ENCODE results near the gene FUS. TPM values are rescaled to one million over a fixed set of nuclear protein-coding genes. Genes with fewer than 3 reads are reported as not detected.
"Not testable (repeated sequence)": the region's sequence is repeated elsewhere in the genome, so short reads cannot be mapped to it uniquely, and the experiment has no call there.

The FUS gene
- total RNA-seq, 1 donor from 2014 or later, result 309 TPM

DNA sequence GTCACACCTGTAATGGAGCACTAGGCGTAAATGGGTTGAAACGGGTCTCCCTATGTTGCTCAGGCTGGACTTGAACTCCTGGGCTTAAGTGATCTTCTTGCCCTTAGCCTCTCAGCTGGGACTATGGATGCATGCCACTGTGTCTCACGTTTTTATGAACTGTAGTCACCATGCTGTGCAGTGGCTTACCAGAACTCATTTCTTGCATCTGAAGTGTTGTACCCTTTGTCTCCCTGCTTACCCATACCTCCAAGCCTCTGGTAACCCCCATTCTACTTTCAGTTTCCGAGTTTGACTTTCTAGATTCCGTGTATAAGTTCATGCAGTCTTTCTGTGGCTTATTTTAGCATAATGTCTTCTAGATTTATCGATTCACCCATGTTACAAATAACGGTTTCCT lies 15.0 kb downstream of the FUS start:
- no peaks in the 10 kb centered on the region for H3K9me3 Mint-ChIP-seq (ENCODE audit: unreplicated experiment)

GRCh38 chr16:31195861-31196260 lies 15.9 kb downstream of the FUS start:
- peaks cover 55% of the 10 kb centered on the region for H3K36me3 ChIP-seq (ENCODE audit: insufficient read depth, low read length)
- not testable (repeated sequence) for H3K4me3 ChIP-seq (ENCODE audit: insufficient read depth, low read depth, low read length); H3K27ac ChIP-seq (ENCODE audit: low read depth, low read length); FAIRE-seq; H3K9me3 Mint-ChIP-seq (ENCODE audit: unreplicated experiment); H3K27me3 ChIP-seq (ENCODE audit: insufficient read depth, low read length); H3K9ac ChIP-seq (ENCODE audit: low read length); H3K4me2 ChIP-seq (ENCODE audit: low read length); H3K4me3 Mint-ChIP-seq (ENCODE audit: unreplicated experiment); H3K27ac Mint-ChIP-seq (ENCODE audit: unreplicated experiment); H2AFZ ChIP-seq (ENCODE audit: low read depth, low read length); H3K27me3 Mint-ChIP-seq (ENCODE audit: low read depth, unreplicated experiment); H3K4me1 ChIP-seq (ENCODE audit: insufficient read depth, low read length); DNase-seq (ENCODE audit: low read depth); H3K4me1 Mint-ChIP-seq (ENCODE audit: low read depth, unreplicated experiment); H3K9me3 ChIP-seq (ENCODE audit: insufficient read depth, low read depth, low read length)
- peaks cover 91% of the 10 kb centered on the region for H4K20me1 ChIP-seq (ENCODE audit: insufficient read depth, low read length)
- peaks cover 27% of the 10 kb centered on the region for H3K79me2 ChIP-seq (ENCODE audit: insufficient read depth, low read length)
- peaks cover 32% of the 10 kb centered on the region for H3K36me3 Mint-ChIP-seq (ENCODE audit: low read depth, unreplicated experiment)

More for the DNA sequence above, 15.0 kb downstream of the FUS start:
- Histone ChIP-seq H3K4me3 (ENCODE audit: insufficient read depth, low read depth, low read length) (no peak overlapping the region), H3K27me3 (ENCODE audit: insufficient read depth, low read length) (no peaks in the 10 kb centered on the region), H3K4me1 (ENCODE audit: insufficient read depth, low read length) (no peaks in the 10 kb centered on the region), H3K4me2 (ENCODE audit: low read length) (no peak overlapping the region), H3K9me3 (ENCODE audit: insufficient read depth, low read depth, low read length) (no peaks in the 10 kb centered on the region), H3K27ac (ENCODE audit: low read depth, low read length) (no peak overlapping the region), H3K9ac (ENCODE audit: low read length) (no peak overlapping the region), H3K36me3 (ENCODE audit: insufficient read depth, low read length) (peaks cover 64% of the 10 kb centered on the region), H2AFZ (ENCODE audit: low read depth, low read length) (no peak overlapping the region), H3K79me2 (ENCODE audit: insufficient read depth, low read length) (peaks cover 36% of the 10 kb centered on the region), H4K20me1 (ENCODE audit: insufficient read depth, low read length) (peaks cover 96% of the 10 kb centered on the region)
- H3K27ac Mint-ChIP-seq (ENCODE audit: unreplicated experiment), result no peak overlapping the region
- no peaks in the 10 kb centered on the region for H3K27me3 Mint-ChIP-seq (ENCODE audit: low read depth, unreplicated experiment)
- peaks cover 35% of the 10 kb centered on the region for H3K36me3 Mint-ChIP-seq (ENCODE audit: low read depth, unreplicated experiment)
- TF ChIP-seq, protein P1, sequence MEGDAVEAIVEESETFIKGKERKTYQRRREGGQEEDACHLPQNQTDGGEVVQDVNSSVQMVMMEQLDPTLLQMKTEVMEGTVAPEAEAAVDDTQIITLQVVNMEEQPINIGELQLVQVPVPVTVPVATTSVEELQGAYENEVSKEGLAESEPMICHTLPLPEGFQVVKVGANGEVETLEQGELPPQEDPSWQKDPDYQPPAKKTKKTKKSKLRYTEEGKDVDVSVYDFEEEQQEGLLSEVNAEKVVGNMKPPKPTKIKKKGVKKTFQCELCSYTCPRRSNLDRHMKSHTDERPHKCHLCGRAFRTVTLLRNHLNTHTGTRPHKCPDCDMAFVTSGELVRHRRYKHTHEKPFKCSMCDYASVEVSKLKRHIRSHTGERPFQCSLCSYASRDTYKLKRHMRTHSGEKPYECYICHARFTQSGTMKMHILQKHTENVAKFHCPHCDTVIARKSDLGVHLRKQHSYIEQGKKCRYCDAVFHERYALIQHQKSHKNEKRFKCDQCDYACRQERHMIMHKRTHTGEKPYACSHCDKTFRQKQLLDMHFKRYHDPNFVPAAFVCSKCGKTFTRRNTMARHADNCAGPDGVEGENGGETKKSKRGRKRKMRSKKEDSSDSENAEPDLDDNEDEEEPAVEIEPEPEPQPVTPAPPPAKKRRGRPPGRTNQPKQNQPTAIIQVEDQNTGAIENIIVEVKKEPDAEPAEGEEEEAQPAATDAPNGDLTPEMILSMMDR (IDR thresholded peaks at IDR 0.05; ENCODE audit: insufficient read depth, low read depth, low read length), result no peak
- no peak for TF ChIP-seq EZH2 (IDR thresholded peaks at IDR 0.05; ENCODE audit: insufficient read depth, low read length)
- H3K4me1 Mint-ChIP-seq (ENCODE audit: low read depth, unreplicated experiment), result peaks cover 5% of the 10 kb centered on the region
- no peak for DNase-seq (ENCODE audit: low read depth)
- H3K4me3 Mint-ChIP-seq (ENCODE audit: unreplicated experiment), result peak overlapping the region; percentile 60
- no peak for FAIRE-seq

DNA sequence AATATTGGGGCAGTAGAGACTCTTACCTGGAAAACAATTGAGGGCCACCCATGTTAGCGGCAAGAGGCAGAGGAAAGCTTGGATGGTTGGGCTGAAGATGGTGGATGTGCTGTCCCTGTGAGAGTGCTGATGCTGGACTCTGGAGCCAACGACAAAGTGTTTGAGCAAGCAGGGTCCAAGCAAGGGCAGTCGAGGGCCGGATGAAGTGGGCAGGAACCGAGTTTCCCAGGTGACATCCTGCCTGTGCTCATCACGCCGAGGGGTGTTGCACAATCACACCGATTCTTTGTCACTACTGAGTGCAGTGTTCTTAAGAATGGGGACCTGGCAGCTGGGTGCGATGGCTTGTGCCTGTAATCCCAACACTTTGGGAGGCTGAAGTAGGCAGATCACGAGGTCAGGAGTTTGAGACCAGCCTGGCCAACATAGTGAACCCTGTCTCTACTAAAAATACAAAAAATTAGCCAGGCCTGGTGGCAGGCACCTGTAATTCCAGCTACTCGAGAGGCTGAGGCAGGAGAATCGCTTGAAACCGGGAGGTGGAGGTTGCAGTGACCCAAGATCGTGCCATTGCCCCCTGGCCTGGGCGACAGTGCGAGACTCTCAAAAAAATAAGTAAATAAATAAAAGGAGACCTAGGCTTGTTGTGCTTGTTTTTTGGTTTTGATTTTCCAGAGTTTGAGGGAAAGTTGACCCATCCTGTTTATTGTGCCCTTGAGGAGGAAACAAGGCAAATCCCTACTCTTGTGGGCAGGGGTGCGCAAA lies 16.6 kb downstream of the FUS start:
- H3K4me3 Mint-ChIP-seq (ENCODE audit: unreplicated experiment), result no peak overlapping the region
- FAIRE-seq (no peak), DNase-seq (ENCODE audit: low read depth) (no peak)
- Histone ChIP-seq H3K27me3 (ENCODE audit: insufficient read depth, low read length) (no peaks in the 10 kb centered on the region), H3K9me3 (ENCODE audit: insufficient read depth, low read depth, low read length) (no peaks in the 10 kb centered on the region), H4K20me1 (ENCODE audit: insufficient read depth, low read length) (peaks cover 91% of the 10 kb centered on the region), H3K9ac (ENCODE audit: low read length) (no peak overlapping the region), H3K79me2 (ENCODE audit: insufficient read depth, low read length) (peaks cover 23% of the 10 kb centered on the region), H3K4me1 (ENCODE audit: insufficient read depth, low read length) (peaks cover 5% of the 10 kb centered on the region), H3K36me3 (ENCODE audit: insufficient read depth, low read length) (peaks cover 50% of the 10 kb centered on the region), H3K4me2 (ENCODE audit: low read length) (no peak overlapping the region), H2AFZ (ENCODE audit: low read depth, low read length) (no peak overlapping the region), H3K4me3 (ENCODE audit: insufficient read depth, low read depth, low read length) (no peak overlapping the region), H3K27ac (ENCODE audit: low read depth, low read length) (no peak overlapping the region)
- no peaks in the 10 kb centered on the region for H3K27me3 Mint-ChIP-seq (ENCODE audit: low read depth, unreplicated experiment)
- TF ChIP-seq, protein P1 (IDR thresholded peaks at IDR 0.05; ENCODE audit: insufficient read depth, low read depth, low read length), result no peak
- TF ChIP-seq EZH2 (IDR thresholded peaks at IDR 0.05; ENCODE audit: insufficient read depth, low read length), result no peak
- peaks cover 29% of the 10 kb centered on the region for H3K36me3 Mint-ChIP-seq (ENCODE audit: low read depth, unreplicated experiment)
- H3K27ac Mint-ChIP-seq (ENCODE audit: unreplicated experiment), result no peak overlapping the region
- peaks cover 6% of the 10 kb centered on the region for H3K4me1 Mint-ChIP-seq (ENCODE audit: low read depth, unreplicated experiment)
- H3K9me3 Mint-ChIP-seq (ENCODE audit: unreplicated experiment), result no peaks in the 10 kb centered on the region

All from astrocyte (in vitro differentiated cells and primary cell).